B cell (primary cell): ENCODE results near the gene FAIM.

ENCODE experiments used
- CTCF ChIP-seq: fragments of 200-600 bp; IDR thresholded peaks from one replicate; pipeline ENCODE4 v1.8.0; 2022; ENCODE audit warnings: antibody characterized with exemption, mild to moderate bottlenecking
- EZH2 ChIP-seq: IDR thresholded peaks from 2 replicates; pipeline ENCODE4 v1.6.1; 2012; ENCODE audit warnings: borderline replicate concordance, low read depth, mild to moderate bottlenecking, moderate library complexity, low read length; ENCODE audit not compliant: insufficient read depth, poor library complexity, severe bottlenecking

GRCh38 chr3:138640537-138640936 is 32.0 kb downstream of the FAIM start:
- TF ChIP-seq CTCF (no peak), EZH2 (no peak)
